Suprapubic skin (tissue), 3 donors: ENCODE measurements around the gene DIP2C.

Experiments
- CTCF ChIP-seq, 2 donors: fragments of 200-600 bp in 1 of 2; fragments of 450-650 bp in 1 of 2; sonication (generic) in 1 of 2; IDR thresholded peaks; one replicate each; pipeline ENCODE4 v1.5.1; 2016 to 2019; ENCODE audit warnings: antibody characterized with exemption in 2 of 2, mild to moderate bottlenecking in 1 of 2, moderate library complexity in 1 of 2
- POLR2A ChIP-seq, 2 donors: fragments of 450-650 bp; IDR thresholded peaks; one replicate each; pipeline ENCODE4 v1.6.1; 2017; ENCODE audit warnings: antibody characterized with exemption in 2 of 2, mild to moderate bottlenecking in 2 of 2, moderate library complexity in 2 of 2

DNA sequence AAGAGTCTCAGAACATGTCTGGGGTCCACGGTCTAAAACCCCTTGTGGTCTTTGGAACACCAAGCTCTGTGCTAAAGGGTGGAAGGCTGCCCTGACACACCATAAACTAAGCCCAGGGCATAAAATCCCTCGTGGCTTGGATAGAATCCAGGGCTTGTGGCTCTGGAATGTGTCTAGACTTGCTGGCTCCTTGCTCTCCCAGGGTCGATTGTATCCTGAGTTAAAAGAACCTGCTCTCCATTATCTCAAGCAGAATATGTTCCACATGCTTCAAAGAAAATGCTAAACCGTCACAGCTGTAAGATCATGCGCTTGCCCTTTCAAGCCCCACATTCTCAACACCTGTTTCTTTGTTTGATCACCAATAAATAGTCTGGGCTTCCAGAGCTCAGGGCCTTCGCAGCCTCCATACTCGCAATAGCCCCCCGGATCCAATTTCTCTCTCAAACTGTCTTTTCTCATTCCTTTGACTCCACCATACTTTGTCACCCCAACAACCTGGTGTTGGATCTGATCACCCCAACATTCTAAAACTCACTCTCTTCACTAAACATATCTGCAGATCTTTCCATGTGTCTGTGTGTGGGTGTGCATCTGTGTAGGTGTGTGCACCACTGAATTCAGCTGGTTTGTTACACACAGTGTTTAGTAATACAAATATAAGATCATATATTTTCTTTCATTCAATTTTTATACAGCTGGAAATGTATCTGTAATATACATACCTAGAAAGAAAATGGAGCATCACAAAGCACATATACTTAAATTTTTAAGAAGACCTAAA lies 315.8 kb downstream of the DIP2C start:
- no peak for TF ChIP-seq POLR2A (IDR thresholded peaks at IDR 0.05)
- TF ChIP-seq CTCF (IDR thresholded peaks at IDR 0.05), result no peak
